ENCODE data around the gene COX10. TPM values are rescaled to one million over a fixed set of nuclear protein-coding genes. Genes with fewer than 3 reads are reported as not detected.
"Not testable (repeated sequence)": the region's sequence is repeated elsewhere in the genome, so short reads cannot be mapped to it uniquely, and the experiment has no call there.

COX10 gene
- total RNA-seq (2014; rRNA removed; shearing (Covaris generic)), result 10.8 and 13.3 TPM in 2 replicates

DNA sequence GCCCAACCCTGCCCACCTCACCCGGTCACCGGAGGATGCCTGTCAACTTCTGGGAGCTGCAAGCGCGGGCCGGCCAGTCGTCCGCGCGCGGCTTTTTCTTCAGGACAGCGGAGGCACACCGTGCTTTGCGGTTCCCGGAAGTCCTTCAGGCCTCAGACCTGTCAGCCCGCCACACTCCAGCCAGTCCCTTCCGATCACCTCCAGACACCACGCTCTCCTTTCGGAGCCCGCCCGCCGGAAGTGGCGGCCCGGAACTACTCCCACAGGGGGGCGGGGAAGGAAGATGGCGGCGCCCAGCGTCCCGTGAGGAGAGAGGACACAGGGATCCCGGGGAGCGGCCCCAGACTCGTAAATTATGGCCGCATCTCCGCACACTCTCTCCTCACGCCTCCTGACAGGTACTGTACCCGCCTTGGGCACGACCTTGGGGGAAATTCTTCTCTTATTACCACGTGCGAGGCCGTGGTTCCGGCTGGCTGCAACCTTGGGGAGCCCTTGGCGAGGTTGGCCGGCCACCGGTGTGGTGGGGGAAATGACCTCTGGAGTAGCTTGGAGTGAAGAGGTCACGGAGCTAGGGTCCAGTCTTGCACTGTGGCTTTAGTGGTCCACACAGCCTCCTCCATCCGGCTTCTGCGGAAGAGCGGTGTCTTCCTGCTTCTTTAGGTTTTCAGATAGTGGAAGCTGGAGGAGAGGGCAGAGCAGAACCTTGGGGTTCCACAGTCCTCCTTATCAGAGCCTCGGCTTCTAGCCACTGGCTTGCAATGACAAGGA lies at the start of gene COX10:
TSS of gene COX10 (plus strand) at position 254 of the 771 bp plus-strand sequence. CDS start at position 356, 102 bp downstream.
- DNase-seq (ENCODE audit: low spot score), result peak; percentile 80

DNA sequence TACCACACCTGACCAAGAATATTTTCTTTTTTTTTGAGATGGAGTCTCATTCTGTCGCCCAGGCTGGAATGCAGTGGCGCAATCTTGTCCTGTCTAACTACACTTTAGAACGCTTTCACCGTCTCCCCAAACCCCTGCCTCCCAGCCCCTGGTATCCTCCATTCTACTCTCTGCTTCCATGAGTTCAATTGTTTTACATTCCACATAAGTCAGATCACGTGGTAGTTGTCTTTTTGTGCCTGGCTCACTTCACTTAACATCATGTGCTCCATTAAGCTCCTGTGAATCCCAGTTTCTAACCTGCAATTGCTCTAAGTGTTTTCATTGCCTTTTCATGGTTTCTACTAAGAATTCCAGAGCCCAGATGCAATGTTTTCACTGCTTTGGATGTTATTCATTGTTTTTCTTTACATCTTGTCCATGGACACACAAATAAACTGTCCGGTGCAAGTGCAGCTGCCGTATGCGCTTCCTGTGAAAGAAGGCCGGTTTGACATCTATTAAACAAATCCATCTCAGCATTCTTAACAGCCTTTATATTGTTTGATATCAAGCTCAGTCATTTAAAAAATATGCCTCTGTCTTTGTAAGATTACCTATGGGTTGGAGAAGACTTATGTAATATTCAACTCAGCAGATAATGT lies 47.5 kb upstream of the COX10 start:
- DNase-seq (ENCODE audit: low spot score), result not testable (repeated sequence)

DNA sequence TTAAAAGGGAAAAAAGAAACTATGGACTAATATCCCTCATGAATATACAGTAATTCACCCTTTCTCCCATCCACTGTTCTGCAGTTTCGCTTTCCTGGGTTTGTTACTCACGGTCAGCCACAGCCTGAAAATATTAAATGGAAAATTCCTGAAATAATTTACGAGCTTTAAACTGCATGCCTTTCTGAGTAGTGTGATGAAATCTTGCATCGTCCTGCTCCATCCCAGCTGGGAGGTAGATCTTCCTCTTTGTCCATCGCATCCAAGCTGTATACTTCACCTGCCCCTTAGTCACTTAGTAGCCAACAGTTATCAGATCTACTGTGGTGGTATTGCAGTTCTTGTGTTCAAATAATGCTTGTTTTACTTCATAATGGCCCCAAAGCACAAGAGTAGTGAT lies 39.5 kb upstream of the COX10 start:
- not testable (repeated sequence) for DNase-seq (ENCODE audit: low spot score)

DNA sequence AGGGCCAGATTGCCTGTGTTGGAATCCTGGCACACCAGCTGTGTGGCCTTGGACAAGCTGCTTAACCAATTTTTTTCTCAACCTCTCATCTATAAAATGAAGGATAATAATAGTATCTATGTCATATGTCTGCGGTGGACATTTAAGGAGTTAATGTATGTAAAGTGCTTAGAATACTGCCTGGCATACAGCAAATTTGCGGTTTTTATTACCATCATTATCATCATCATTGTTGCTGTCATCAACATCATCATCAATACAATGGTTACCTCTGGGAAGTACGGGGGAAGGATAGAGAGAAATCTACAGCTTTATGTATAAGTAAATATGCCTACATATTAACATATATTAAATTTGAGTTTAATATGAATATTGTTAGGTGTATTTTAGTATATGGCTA lies 37.1 kb upstream of the COX10 start:
- no peak for DNase-seq (ENCODE audit: low spot score)

DNA sequence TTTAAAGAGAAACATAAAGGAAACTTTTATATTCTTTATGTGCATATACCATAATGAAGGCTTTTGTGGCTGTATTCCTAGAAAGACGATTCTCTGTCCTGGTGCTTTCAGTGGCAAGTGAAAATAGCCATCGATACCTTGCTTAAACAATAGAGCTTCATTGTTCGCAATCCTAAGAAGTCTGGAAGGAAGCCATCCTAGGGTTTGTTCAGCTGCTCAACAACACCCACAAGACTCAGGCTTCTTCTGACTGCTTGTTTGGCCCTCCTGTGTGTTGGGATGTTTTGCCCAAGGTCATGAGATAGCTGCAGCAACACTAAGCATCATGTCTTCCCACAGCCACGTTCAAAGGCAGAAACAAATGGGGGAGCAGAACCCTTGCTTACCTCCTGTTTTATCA lies 36.1 kb upstream of the COX10 start:
- DNase-seq (ENCODE audit: low spot score), result no peak

DNA sequence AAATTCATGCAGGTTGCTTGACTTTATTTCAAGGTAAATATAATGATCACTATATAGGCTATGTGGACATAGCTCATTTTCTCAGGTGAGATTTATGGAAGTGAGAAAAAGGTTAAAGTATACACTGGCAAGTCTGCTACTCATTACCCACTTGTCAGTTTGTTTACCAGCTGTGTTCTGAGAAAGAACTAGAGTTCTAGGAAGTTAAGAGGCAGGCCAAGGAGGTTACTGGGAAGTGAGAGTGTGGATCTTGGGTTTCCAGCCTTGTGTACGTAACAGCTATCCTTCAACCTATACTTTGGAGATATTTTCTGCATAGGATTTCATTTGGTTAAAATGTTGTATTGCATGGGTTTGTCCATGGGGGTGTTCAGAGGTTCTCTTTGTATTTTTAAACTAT lies 31.9 kb upstream of the COX10 start:
- no peak for DNase-seq (ENCODE audit: low spot score)

DNA sequence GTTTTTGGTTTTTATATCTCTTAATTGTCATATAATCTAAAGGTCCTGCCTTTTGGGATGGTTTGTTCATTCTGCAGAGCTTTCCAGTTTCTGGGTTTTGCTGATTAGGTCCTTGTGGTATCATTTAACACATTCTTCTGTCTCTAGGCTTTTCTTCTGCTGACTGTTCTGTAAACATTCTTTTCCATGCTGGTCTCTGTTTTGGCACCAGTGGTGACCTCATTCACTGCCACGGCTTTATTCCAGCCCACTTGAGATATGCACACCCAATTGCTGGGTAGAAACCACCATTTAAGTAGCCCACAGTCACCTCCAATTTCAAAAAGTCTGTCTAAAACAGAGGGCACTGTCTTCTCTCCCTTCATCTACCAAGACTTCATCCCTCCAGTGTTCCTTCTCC lies 31.1 kb upstream of the COX10 start:
- no peak for DNase-seq (ENCODE audit: low spot score)

DNA sequence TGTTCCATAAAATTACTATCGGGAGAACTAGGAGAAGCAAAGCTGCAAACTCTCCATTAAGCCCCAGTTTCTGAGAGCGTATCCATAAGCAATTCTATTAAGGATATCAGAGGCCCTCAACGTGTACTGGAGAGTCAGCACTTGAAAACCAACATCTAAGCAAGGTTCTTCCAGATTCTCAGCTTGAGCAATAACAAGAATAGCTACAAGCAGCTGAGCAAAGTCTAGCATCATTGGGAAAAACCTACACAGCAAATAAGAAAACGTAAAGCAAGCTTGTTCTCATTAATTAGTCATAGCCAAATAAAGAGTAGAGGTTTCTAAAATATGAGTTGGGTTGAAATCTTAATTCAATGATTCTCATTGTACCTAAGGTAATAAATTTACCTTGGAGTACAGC lies 26.9 kb upstream of the COX10 start:
- no peak for DNase-seq (ENCODE audit: low spot score)

DNA sequence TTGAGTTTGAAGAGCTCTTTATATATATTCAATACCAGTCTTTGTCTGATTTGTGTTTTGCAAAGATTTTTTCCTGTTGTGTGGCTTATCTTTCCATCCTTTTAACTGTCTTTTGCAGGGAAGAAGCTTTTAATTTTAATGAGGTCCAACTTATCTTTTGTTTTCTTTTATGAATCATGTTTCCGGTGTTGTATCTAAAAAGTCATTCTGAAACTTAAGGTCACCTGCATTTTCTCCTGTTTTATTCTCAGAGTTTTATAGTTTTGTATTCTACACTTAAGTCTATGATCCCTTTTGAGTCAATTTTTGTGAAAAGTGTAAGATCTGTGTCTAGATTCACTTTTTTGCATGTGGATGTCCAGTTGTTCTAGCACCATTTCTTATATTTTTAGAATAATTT lies 24.6 kb upstream of the COX10 start:
- no peak for DNase-seq (ENCODE audit: low spot score)

DNA sequence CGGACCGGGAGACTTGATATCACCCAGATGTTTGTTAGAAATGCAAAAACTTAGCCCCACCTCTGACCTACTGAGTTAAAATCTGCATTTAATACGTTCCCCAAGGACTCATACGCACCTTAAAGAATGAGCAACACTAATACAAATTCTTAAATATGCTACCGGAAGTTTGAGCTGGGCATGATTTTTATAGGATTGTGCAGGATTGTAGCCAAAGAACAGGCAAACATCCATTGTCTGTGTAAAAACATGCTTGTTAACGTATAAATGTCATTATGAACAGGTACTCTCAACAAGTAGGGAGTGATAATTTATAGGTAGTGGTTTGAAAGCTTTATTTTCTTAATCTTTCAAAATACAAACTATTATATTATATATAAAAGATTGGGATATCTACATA lies 22.3 kb upstream of the COX10 start:
- DNase-seq (ENCODE audit: low spot score), result no peak

DNA sequence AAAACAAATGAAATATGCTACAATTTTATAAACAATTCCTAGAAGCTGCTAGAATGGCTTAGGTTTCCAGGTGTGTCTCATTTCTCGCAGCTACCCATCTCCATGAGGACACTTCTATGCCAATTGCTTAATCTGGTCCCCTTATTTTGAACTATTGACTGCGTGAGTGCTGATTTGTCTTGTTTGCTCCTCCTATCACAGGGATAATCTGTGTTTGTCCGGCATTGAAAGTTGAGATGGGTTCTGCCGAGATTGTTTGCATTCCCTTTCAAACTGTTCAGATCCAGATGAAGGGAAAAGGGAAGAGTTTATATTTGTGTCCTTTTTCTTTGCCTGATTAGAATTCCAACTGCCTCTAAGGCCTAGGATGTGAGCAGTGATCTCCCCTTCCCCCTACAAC lies 21.7 kb upstream of the COX10 start:
- DNase-seq (ENCODE audit: low spot score), result no peak

DNA sequence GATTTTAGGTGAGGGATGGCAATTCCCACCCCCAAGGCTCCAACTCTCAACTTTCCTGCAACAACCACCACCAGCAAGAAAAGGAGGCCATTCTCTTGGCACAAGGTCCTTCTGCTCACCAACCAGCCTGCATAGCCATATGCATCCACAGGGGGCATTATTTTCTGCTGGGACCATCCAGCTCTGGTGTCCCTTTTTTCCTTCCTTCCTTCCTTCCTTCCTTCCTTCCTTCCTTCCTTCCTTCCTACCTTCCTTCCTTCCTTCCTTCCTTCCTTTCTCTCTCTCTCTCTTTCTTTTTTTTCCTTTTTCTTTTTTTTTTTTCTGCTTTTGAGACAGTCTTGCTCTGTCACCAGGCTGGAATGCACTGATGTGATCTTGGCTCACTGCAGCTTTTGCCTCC lies 21.1 kb upstream of the COX10 start:
- peak; percentile 2 for DNase-seq (ENCODE audit: low spot score)

DNA sequence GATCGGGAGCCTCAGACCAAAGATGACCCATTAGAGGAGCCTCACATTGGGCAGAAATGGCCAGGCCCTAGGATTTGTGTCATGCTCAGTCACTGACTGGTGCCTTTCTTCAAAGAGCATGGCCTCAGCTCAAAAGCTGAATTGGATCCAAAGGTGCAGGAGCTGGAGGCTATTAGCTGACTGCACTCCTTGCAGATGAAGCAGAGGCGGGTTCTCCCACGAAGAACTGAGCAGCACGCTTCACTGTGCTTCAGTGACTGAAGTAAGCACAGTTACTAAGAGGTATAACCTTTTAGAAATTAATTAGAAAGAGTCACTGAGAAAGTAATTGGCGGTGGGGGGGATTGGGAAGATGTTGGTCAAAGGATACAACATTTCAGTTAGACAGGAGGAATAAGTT lies 18.7 kb upstream of the COX10 start:
- no peak for DNase-seq (ENCODE audit: low spot score)

DNA sequence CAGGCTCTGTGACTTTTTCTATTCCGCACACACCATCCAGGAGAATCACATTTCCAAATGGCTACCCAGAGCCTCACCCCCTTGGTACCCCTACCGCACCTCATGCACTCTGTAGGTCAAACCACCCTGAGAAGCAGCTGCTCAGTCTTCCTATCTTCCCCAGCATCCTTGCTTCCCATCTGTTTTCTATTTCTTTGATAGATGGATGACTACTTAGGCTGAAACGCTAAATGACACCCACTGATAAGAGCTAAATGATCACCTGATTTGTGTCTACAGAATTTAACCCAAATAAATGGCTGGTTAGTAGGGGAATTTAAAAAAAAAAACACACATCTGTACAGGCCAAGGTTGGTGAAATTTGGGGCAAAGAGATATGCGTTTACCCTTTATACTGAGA lies 17.6 kb upstream of the COX10 start:
- no peak for DNase-seq (ENCODE audit: low spot score)

DNA sequence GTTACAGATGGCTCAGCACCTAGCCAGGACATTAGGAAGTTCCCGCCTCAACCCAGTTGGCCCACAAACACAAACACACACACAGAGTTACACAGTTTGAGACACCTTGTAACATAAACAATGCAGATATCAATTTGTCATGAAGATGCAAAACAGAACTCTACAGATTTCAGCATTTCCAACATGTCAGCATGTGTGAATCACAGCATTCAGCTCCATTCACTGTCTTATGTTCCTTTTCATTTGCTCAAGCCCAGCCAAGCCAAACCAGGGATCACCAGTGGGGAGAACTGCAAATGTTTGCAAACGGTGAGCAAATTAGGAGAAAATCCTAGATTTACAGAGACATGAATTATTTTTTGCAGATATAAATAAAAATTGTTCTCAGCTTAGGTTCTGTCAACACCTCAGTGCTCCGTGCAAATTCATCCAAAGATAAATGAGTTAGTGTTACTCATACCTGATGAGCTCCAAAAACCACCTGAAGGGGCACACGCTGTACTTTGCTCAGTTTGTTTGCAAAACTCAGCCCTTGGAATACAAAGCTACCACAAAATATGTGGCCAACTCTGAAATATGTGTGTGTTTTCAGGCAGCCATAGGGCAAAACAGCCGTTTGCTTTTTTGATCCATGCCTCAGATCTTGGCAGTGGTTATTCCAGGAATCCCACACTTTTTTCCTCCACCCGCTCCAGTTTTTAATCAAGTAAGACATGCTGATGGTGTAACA lies 16.3 kb upstream of the COX10 start:
- no peak for DNase-seq (ENCODE audit: low spot score)

DNA sequence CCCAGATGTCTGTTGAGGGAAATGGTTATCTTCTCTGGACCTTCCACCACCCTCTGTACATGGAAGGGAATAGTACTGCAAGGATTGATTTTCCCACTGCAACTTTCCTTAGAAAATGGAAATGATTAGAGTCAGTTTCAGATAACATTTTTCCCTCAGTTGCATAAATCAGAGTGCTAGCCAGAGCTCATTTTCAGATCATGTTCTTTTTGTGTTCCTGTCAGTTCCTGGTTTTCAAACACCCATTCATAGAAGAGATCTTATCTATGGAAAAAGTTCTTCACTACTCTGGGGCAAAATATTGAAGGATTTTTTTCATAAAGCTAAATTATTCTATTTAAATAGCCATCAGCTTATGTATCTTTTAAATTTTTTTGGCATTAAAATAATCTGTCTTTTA lies 11.7 kb upstream of the COX10 start:
- no peak for DNase-seq (ENCODE audit: low spot score)

DNA sequence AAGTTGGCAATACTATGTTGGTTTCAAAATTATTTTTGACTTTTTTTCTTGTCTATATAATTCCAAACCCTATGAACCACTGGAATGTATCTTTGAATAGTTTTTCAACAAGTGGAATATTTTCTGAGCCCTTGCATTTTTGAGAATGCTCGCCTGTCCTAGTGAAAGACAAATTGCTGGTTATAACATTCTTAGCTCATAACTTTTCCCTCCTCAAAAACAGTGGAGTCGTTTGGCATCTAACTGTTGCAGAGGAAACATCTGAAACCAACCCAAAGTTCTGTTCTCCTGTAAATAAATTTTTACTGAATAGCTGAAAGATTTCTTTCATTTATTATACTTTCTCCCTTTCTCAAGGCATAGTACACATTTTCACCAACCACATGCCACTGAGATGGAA lies 11.3 kb upstream of the COX10 start:
- DNase-seq (ENCODE audit: low spot score), result no peak

DNA sequence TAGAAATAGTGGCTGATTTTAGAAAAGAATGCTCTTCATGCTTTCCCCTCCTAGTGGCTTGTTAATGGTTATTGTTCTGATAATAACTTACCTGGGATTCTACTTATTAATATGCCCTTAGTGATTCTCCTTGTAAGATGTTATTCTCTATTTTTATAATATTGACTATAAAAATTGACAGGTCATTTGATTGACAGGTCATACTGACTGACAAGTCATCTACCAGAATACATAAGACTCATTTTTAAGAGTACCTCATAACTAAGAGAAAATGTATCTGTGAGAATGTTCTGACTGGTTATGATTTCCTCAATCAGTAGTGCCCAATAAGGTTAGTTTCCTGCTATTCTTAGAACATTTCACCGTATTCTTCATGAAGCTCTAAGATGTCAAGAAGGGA lies 8.6 kb upstream of the COX10 start:
- no peak for DNase-seq (ENCODE audit: low spot score)

DNA sequence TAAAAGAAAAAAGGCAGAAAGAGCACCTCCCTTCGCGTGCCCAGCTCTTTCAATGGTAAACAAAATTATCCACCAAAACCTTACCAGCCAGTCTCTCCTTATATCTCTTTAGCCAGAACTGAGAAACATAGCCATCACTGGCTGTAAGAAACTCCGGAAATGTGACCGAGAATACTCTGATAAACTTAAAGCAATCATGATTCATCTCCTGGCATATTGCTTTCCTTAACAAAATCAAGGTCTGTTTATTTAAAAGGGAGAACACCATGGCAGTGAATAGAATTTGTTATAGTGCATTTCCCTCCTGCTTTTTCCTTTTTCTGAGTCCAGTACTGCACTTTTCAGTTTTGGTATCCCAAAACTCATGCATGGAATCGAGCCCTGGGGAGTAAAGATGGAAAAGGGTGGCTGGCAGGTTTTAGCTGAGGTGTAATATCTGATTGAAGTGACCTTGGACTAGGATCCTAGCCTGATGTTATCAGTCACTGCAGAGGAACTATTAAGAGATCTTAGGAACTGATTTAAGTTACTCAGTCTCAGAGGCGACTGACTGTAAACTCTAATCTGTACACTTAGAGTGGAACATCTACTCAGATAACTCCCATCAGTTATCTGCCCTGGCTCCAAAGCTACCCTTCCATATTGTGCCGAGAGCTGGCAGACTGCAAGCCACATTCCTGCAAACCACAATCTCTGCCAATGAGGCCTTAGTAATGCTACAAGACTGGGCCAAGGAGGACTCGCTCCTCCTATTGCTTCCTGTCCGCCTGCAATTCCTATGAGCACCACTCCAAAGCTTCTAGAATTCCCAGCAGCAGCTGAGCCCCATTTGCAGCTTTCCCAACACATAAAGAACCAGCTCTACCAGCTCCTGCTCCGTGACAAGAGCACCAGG lies 7.4 kb upstream of the COX10 start:
- peak; percentile 54 for DNase-seq (ENCODE audit: low spot score)

DNA sequence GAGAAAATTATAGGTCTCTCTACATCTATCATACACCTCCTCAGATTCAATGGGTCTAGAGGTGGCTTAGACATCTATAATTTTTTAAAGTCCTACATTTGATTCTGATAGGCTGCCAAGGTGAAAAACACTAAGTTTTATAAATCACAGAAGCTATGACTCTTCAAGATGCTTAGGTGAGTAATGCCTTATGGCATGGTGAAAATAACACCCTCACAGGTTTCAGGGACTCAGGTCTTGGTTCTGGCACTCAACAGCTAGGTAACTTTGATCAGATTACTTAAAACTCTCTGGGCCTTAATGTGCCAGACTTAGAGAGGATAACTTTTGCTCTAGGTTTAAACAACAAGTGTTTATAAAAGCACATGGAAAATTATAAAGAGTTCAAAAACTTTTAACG lies 2.0 kb upstream of the COX10 start:
- DNase-seq (ENCODE audit: low spot score), result no peak

DNA sequence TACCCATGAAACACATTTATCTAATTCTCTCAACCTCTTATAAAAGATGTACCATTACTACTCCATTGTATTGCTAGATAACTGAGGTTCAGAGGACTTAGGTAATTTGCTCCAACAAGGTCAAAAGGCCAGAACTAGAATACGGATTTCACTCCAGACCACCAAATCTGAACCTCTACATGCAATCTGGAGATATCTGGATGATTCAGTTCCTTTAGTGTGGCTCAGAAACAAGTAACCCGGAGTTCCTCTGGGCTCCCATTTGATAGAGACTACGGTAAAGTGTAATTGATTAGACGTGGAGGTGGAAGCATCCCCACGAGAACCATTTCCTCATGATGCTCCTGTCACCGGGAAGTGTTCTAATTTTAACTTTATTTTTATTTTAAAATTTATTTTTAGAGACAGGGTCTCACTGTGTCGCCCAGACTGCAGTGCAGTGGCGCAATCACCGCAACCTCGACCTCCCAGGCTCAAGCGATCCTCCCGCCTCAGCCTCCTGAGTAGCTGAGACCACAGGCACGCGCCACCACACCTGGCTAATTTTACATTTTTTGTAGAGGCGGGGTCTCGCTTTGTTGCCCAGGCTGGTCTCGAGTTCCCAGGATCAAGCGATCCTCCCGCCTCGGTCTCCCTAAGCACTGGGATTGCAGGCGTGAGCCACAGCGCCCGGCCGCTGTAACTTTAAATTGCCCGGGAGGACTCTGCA lies 608 bp upstream of the COX10 start:
- peak; percentile 12 for DNase-seq (ENCODE audit: low spot score)
